Measurements from ENCODE around the gene ACTG2.

GRCh38 chr2:73935641-73936040, 42.8 kb downstream of the ACTG2 start:
- no peak for TF ChIP-seq CTCF (IDR thresholded peaks at IDR 0.05; ENCODE audit: low read depth, low read length, missing input control)
- no peak for TF ChIP-seq MAX (IDR thresholded peaks at IDR 0.05)
